HG03196 (cell line): Measurements from ENCODE around the gene F10.

Experiments
- ATAC-seq: cut with Tn5 transposase; IDR thresholded peaks from one replicate; pipeline ENCODE4 v1.9.1; 2021; ENCODE audit not compliant: unreplicated experiment

The F10 gene

GRCh38 chr13:113129921-113130750 lies 7.5 kb downstream of the F10 start:
- ATAC-seq: no peak

- ATAC-seq: no peak
Measured at GRCh38 chr13:113135281-113135760, 12.7 kb downstream of the F10 start.

DNA sequence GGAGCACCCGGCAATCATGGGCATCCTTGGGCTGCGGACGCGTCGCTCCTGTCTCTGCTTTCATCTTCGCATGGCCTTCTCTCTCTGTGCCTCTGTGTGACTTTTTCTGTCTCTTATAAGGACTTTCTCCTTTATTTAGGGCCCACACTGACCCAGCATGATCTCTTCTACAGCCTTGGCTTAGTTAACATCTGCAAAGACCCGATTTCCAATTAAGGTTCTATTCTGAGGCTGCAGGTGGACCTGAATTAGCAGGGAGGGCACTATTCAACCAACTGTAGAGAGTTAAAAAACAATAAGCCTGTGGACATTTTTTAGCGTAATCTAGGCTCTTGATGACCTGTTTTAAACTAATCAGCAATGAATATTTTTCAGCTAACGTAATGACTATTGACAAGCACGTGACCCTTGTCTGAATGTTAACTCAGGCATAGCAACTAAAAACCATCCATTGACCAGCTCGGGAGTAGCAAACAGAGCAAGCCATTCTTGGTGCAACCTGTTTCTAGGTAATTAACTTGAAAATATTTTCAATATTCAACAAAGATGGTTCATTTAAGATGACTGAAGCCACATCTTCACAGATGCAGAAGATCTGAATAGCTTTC lies 15.2 kb downstream of the F10 start:
- no peak for ATAC-seq

GRCh38 chr13:113138792-113139551 lies 16.4 kb downstream of the F10 start:
- ATAC-seq: no peak

GRCh38 chr13:113139577-113139976 lies 17.0 kb downstream of the F10 start:
- no peak for ATAC-seq

DNA sequence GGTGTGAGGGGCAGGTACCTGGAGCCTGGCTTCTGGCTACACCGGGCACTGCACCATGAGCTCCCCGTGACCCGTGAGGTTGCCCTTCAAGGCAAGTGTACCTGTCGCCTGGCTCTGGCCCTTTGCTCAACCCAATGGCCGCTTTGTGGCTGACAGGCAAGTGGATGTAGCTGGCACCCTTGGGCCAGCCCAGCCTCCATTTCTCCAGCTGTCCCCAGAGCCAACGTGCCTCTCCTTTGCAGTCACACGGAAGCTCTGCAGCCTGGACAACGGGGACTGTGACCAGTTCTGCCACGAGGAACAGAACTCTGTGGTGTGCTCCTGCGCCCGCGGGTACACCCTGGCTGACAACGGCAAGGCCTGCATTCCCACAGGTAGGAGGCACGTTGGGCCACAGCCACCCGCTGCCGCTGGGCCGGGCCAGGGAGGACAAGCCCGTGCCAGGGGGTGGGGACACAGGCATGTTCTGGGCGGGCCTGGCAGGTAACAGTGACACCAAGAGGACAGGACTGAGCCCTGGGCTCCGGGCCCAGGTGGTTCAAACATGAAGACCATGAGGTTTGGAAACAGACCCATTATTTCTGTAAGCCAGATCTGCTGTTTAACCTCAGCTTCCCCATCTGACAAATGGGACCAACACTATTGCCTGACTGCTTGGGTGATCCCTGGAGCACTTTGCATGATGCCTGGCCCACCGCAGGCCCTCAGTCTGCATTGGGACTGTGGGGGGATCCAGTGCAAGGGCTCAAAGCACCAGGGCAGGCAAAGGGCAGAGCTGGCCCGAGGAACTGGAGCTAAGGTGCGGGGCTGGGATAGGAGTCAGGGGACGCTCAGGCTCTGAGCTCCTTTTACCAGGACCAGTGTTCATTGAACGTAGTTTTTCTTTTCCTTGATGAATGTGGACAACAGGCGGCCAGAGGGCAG lies 18.3 kb downstream of the F10 start:
- no peak for ATAC-seq

- no peak for ATAC-seq
Measured at GRCh38 chr13:113141601-113141970, 19.0 kb downstream of the F10 start.

DNA sequence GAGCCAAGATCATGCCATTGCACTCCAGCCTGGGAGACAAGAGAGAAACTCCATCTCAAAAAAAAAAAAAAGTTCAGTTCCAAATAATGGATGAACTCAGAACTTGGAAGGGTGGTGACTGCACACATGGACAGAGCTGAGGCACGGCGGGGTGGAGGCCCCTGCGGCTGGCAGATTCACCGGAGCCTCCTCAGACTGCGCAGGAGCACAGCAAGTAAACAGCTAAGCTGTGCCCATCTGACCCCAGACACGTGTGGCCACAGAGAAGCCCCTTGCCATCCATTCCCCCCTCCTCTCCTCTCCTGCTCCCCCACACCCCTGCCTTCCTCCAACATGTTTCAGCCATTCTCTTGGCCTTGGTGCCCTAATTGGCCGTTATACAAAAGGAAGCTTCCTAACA lies 20.3 kb downstream of the F10 start:
- ATAC-seq: no peak

- no peak for ATAC-seq
Measured at GRCh38 chr13:113143466-113144254, 21.1 kb downstream of the F10 start.

DNA sequence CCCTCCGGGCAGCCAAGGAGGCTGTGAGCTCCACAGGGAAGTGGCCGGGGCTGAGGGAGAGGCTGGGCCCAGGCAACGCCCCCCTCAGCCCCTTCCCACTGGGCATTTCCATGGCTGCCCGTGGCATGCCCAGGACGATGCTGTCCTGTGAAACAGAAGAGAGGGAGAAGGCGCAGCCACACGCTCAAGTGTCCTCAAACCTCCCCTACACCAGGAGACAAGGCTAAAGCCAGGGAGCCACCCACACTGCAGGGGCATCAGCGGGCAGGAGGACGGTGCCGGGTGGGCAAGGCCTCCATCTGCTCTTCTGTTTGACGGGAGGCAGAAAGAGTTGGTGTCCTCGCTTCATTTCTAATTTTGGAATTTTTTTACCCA lies 21.6 kb downstream of the F10 start:
- no peak for ATAC-seq

DNA sequence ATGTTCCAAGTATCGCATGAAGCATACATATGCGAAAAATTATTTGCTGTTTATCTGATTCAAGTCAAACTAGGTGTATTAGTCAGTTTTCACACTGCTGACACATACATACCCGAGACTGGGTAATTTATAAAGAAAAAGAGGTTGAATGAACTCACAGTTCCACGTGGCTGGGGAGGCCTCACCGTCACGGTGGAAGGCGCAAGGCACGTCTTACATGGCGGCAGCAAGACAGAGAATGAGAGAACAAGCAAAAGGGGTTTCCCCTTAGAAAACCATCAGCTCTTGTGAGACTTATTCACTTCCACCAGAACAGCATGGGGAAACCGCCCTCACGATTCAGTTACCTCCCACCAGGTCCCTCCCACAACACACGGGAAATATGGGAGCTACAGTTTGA lies 22.9 kb downstream of the F10 start:
- ATAC-seq: no peak

DNA sequence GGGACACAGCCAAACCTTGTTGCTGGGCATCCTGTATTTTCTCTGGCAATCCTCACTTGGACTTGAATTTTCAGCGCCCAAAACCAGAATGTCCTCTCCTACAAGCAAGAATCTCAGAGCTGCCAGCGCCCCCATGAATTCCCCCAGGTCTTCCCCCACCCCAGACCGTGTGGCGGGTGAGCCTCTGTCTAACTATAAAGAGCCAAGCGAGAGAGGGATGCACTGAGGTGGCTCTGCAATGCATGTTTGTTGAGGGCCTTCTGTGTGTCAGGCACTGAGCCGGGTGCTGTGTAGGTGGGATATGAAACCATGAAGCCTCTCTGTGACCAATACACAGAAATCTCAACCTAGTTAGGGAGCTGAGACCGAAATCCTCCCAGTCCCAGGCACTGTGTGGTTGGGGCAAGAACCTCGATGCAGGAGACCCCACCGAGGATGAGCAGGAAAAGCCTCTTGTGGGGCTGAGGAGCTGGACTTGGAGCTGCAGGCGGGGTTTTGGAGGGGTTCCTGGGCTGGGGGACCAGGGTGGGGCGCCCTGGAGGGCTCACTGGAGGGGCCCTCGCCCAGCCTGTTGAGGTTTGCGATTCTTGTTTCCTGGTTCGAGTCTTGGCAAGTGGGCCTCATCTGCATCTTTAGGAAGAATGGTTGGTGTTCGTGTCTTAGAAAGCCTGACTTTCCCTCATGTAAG lies 23.5 kb downstream of the F10 start:
- no peak for ATAC-seq

DNA sequence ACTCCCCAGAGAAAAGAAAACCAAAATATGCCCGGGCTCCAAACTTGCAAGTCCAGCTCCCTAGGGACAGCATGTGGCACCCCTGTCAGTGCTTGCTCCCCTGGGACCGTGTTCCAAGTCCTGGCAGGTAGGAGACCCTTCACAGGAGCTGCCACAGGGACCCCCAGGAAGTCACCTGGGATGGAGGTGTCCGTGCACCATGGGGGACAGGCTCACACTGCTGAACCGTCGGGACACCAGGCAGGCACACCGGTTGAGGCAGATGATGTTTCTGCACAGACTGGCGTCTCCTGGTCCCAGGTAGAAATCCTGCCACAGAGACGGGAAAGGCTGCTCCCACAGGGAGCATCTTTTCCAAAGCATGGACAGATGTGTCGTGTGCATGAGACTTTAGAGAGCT lies 24.2 kb downstream of the F10 start:
- ATAC-seq: no peak

GRCh38 chr13:113147206-113147605 lies 24.6 kb downstream of the F10 start:
- no peak for ATAC-seq

GRCh38 chr13:113148407-113148806 lies 25.8 kb downstream of the F10 start:
- no peak for ATAC-seq

GRCh38 chr13:113148940-113149503 lies 26.4 kb downstream of the F10 start:
- ATAC-seq: no peak

- ATAC-seq: no peak
Measured at GRCh38 chr13:113149711-113150549, 27.3 kb downstream of the F10 start.
